GM19397 (cell line): Measurements from ENCODE around the gene ZNF320.
A peak's percentile ranks its signal among the peaks of the same experiment; 100 is the strongest.
"Not testable (repeated sequence)": the region's sequence is repeated elsewhere in the genome, so short reads cannot be mapped to it uniquely, and the experiment has no call there.

ENCODE experiments used
- ATAC-seq: cut with Tn5 transposase; IDR thresholded peaks from one replicate; pipeline ENCODE4 v1.9.1; 2021; ENCODE audit warnings: mild to moderate bottlenecking, moderate library complexity; ENCODE audit not compliant: unreplicated experiment

Gene ZNF320

GRCh38 chr19:52897138-52897935 is at the start of gene ZNF320:
Gene ZNF320, minus strand, starts transcription at chr19:52897635. Its CDS starts 7,380 bp downstream, at chr19:52890255.
- ATAC-seq, result peak; percentile 99

GRCh38 chr19:52946322-52947310 is 49.2 kb upstream of the ZNF320 start:
- ATAC-seq, result no peak

GRCh38 chr19:52945652-52946321 is 48.4 kb upstream of the ZNF320 start:
- ATAC-seq, result no peak

GRCh38 chr19:52944703-52945493 is 47.5 kb upstream of the ZNF320 start:
- not testable (repeated sequence) for ATAC-seq

DNA sequence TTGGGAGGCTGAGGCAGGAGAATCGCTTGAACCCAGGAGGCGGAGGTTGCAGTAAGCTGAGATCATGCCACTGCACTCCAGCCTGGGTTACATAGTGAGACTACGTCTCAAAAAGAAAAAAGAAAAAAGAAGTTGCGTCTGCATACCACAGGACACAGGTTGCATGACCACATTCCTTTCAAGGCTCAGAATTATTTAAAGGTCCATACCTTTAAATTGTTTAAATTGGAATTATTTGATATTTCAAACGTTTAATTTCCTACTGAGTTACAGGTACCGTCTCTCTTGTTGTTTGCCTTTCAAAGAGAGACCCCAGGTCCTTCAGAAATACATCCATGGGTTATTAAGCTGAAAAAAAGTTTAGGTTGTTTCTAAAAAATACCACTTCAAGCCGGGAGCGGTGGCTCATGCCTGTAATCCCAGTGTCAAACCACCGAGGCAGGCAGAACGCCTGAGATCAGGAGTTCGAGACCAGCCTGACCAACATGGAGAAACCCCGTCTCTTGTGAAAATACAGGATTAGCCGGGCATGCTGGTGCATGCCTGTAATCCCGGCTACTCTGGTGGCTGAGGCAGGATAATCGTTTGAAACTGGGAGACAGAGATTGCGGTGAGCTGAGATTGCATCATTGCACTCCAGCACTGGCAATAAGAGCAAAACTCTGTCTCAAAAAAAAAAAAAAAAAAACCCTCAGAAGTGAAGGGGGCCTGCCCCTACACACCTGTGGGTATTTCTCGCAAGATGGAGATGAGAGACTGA is 46.6 kb upstream of the ZNF320 start:
- no peak for ATAC-seq

DNA sequence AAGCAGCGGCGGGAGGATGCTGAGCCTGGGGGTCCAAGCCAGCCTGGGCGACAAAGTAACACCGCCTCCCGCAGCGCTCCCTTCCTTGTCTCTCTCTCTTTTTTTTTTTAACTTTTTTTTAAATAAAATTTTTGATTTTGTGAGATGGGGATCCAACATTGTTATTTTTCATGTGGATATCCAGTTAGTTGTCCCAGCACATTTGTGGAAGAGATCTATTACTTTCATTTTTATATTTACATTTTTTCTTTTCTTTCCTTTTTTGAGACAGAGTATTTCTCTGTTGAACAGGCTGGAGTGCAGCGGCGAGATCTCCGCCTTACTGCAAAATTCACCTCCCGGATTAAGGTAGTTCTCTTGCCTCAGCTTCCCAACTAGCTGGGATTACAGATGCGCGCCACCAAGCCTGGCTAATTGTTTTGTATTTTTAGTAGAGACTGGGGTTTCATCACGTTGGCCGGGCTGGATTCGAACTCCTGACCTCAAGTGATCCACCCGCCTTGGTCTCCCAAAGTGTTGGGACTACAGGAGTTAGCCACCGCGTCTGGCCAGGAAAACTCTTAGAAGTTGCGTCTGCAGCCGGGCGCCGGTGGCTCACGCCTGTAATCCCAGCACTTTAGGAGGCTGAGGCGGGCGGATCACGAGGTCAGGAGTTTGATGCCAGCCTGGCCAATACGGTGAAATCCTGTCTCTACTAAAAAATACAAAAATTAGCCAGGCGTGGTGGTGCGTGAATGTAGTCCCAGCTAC is 45.9 kb upstream of the ZNF320 start:
- no peak for ATAC-seq

DNA sequence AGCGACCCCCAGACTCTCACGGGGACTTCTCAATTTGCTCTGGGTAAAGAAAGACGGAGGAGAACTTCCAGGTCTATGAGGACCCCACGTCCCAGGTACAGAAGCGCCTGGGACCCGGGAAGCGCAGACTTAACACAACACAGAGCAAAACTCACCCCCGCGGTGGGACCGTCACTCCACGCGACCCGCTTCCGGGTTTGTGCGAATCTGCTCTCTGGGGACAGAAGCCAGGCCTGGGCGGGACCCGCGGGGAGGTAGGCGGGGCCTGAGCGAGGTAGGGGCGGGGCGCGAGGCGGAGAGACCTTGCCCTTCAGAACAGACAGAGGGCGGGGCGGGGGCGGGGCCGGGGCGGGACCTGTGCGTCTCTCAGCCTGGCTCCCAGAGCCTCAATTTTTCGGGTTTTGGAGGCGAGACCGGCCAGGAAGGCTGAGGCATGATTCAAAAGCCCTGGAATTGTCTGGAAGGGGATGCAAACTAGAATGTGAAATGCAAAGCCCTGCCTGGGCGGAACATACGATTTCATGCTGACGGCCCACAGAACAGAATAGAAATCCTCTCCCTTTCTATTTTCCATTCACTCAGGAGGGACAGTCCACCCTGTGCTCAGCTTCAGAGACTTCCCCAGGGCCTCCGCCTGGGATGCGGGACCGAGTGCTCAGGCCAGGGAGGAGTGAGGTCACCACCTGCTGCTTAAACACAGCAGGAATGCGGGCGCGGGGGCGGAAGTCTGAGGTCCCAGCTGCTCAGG is 45.1 kb upstream of the ZNF320 start:
- ATAC-seq, result peak; percentile 97

- peak; percentile 15 for ATAC-seq
Measured at GRCh38 chr19:52941941-52942385, 44.5 kb upstream of the ZNF320 start.

- ATAC-seq, result not testable (repeated sequence)
Measured at GRCh38 chr19:52941523-52941922, 44.1 kb upstream of the ZNF320 start.

DNA sequence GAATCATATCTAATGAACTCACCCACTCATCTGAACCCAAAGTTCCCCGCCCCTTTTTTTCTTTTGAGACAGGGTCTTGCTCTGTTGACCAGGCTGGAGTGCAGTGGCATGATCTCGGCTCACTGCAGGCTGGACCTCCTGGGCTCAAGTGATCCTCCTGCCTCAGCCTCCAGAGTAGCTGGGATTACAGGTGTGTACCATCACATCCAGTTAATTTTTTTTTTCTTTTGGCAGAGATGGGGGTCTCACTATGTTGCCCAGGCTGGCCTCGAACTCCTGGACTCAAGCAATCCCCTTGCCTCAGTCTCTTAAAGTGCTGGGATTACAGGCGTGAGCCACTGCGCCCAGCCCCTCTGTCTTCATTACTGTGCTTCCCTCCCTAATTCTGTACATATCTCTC is 43.5 kb upstream of the ZNF320 start:
- ATAC-seq, result not testable (repeated sequence)

- no peak for ATAC-seq
Measured at GRCh38 chr19:52938761-52939160, 41.3 kb upstream of the ZNF320 start.

GRCh38 chr19:52936954-52937325 is 39.5 kb upstream of the ZNF320 start:
- no peak for ATAC-seq

- ATAC-seq, result no peak
Measured at GRCh38 chr19:52936151-52936953, 38.9 kb upstream of the ZNF320 start.

DNA sequence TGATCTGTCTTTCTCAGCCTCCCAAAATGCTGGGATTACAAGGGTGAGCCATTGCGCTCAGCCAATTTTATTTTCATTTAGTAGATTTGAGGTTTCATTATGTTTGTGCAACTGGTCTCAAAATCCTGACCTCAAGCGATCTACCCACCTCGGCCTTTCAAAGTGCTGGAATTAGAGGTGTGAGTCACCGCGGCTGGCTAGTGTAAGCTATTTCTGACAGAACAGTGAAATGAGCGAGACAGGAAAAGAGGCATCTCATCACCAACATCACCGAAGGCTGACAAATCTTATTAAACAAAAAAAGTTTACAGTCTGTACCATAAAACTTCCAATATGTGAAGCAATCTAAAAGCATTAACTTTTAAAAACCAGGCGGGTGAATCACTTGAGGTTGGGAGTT is 38.0 kb upstream of the ZNF320 start:
- no peak for ATAC-seq

GRCh38 chr19:52924641-52925040 is 27.2 kb upstream of the ZNF320 start:
- ATAC-seq, result not testable (repeated sequence)

GRCh38 chr19:52923778-52924593 is 26.6 kb upstream of the ZNF320 start:
- no peak for ATAC-seq
